ENCODE results near the gene BNC2.

BNC2 gene

DNA sequence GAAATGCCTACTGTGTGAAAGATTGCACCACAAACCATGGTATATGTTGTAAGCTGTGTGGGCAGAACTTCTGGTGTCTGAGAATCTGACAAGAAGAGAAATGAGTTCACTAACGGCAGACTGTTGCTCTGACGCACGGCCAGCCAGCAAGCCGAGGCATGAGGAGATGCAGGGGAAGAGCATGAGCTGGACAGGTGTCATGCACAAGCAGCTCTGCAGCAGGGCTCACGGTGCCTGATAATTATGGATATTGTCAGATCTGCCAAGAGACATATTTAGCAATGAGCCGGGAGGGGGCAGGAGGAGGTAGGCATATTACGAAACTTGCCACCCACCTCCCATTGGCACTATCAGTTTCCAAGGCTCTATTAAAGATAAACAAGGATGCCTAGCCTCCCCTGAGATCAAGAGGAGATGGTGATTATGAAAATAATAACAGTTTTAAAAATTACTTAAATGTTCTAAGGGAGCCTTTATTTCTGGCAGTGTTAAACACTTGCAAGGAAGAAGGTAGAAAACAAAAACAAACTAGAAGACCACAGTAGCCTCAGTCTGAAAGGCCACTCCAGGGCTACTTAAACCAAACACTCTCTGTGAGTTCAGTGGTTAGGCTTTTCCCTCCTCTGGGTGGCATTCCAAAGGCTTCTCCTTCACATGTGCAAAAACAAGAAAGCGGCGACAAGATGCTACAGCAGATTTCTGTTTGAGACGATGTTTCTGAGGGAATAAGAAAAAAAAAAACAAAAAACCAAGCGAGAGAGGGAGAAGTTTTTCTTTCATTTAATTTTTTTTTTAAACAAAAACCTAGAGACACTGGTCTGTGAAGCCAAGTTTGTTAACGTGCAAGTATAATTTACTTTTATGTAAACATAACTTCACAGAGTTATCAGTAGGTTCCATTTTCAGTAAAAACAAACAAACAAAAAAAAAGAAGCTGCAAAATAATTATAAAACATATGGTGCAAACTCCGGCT, 339.5 kb downstream of the BNC2 start:
- DNase-seq: no peak

DNA sequence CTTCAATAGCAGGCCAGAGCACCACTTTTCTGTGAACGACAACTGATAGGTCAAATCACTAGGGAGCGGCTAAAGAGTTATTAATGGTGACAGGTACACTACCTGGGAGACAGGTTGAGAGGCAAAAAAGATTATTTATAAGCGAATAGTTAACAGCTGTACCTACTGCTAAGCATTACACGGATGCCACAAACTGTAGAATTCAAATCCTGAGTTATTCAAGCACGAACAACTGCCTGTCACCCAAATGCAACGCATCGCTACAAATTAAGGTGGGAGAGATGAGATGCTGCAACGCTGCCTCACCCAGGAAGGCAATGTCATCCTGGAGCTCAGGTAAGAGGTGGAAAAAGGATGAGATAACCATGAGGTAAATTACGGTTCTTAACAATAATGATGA, 342.9 kb downstream of the BNC2 start:
- no peak for DNase-seq

DNA sequence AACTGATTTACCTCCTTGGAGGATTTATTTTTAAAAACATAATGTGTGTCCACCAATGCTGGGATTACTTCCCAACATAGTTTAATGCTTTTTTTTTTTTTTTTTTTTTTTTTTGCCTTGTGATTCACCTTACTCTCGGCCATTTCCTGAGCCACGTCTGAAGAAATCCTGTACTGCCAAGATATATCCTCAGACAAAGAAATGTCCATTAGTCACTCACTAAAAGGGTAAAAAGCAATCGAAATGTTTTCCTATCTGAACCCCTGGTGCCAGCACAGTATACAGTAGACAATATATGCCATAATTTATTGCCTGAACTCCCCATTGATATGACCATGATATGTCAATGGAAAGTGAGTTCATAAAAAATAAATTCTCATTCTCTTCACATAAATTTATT, 344.1 kb downstream of the BNC2 start:
- no peak for DNase-seq

DNA sequence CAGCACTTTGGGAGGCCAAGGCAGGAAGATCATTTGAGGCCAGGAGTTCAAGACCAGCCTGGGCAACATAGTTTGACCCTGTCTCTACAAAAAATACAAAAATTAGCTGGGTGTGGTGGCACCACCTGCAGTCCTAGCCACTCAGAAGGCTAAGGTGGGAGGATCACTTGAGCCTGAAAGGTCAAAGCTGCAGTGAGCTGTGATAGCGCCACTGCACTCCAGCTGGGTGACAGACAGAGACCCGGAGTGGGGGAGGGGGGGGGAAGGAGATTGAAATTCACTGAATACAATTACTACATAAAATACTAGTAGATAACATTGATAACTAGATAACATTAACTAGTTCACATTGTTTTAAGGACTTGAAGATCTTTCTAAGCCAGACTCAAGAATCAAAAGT, 345.6 kb downstream of the BNC2 start:
- no peak for DNase-seq

GRCh38 chr9:16524078-16524477, 346.4 kb downstream of the BNC2 start:
- DNase-seq: no peak

DNA sequence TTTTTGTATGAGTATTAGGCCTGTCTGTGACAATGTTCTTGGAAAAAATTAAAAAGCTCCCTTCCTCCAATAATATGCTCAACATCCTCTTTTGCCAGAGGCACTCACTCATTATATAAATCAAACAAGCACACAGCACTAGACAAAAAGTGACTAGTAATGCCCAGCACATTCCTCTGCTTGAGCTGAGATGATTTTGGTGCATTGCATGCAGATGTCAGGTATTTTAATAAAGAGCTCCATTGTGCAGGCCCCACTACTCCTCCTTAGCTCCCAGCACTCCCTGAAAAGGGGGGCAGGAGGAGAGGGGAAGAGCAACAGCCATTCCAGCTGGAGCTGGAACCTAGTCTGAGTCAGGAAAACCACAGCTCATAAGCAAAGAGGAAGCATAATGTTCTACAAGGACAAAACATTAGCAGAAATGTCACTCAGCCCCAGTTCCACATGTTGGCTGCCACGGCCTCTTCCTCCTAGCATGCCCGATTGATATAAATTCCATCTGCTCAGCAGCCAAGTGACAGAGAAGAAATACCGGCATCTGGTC, 348.5 kb downstream of the BNC2 start:
- no peak for DNase-seq

DNA sequence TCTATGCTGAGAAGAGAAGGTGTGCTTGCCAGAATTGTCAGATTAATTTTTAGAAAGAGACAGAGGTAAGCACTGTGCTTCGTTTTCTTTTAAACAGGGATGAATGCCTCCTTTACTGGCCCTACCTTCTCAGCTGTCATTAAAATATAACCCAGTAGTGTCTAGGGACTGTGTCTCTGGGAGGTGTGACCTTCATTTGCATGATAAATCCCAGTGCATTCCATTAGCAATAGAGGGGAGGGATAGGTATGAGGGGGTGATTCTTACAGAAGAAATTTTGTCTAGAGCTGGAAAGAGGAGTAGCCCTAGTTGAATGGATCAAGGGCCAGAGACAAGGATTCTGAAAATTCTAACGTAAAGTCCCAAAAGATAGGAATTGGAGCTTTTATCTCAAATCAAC, 351.5 kb downstream of the BNC2 start:
- DNase-seq: no peak

DNA sequence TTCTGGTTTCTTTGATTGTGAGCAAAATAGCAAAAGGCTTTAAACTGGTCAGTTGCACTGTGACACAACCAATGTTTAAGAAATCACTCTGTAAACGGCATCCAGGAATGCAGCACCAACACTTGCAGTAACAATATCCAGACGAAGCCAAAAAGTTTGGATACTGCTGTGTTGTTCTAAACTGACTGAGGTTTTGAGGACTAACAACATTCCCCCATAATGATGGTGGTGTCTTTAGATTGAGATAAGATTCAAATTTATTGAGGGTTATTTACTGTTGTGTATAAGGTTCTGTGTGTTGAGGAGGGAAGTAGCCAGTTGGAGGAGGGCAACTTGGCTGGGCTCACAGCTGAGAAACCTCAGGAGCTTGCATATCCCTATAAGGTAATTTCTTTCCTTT, 353.6 kb downstream of the BNC2 start:
- DNase-seq: no peak

- DNase-seq: no peak
These were observed 354.6 kb downstream of the BNC2 start for GRCh38 chr9:16515879-16516301.

GRCh38 chr9:16515207-16515606, 355.3 kb downstream of the BNC2 start:
- no peak for DNase-seq

GRCh38 chr9:16514131-16514530, 356.3 kb downstream of the BNC2 start:
- DNase-seq: no peak

GRCh38 chr9:16512281-16512680, 358.2 kb downstream of the BNC2 start:
- DNase-seq: no peak

DNA sequence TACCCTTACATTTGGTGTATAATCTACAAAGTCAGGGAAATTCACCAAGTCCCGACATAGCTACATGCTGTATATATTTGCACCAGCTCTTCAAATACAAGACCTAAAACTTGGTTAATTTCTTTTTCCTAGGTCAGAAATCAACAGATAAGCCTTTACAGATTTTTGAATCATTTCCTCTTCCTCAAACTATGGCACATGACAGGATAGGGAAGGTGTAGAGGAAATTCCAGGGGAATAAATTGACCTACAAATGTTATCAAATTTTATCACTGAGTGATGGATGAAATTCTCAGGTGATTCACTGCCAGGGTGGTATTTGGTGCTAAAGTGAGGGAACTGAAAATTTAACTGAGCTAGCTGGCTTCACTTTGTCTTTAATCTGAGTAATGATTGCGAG, 360.0 kb downstream of the BNC2 start:
- no peak for DNase-seq

DNA sequence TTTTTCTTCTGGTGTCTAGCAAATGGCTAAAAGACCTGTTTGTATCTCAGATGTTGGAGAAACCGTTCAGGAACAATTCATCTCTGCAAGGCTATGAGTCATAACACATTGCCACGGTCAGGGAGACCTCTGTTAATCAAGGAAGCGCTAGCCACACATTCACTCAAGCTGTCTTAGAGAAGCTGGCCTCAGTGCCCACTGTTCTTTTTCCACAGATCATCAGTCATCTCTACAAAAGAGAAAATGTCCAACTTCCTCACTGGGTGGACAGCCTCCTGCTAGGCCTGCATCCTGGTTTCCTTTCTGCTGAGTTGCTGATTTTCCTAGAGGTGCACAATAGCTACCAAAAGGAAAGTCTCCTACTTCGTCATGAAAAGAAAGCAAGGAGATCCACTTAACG, 360.5 kb downstream of the BNC2 start:
- DNase-seq: no peak

DNA sequence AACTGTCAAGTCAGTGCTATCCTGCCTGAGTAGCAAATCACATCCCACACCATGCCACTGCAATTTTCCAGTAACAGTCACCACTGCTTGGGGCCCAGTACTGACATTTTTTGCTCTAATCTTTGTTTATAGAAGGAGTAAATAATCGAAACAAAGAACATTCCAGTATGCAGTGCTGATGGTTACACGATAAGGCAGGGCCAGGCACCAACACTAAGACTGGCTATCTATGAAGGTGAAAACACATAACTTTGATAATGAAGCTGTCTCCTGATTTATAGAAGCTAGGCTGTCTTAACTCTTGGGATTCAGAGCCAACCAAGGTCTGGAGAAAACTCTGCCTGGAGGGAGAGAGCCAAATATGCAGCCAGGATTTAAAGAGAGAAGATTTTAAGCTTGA, 365.3 kb downstream of the BNC2 start:
- DNase-seq: no peak

- DNase-seq: no peak
These were observed 368.7 kb downstream of the BNC2 start for GRCh38 chr9:16501726-16502125.

GRCh38 chr9:16501141-16501540, 369.3 kb downstream of the BNC2 start:
- no peak for DNase-seq

DNA sequence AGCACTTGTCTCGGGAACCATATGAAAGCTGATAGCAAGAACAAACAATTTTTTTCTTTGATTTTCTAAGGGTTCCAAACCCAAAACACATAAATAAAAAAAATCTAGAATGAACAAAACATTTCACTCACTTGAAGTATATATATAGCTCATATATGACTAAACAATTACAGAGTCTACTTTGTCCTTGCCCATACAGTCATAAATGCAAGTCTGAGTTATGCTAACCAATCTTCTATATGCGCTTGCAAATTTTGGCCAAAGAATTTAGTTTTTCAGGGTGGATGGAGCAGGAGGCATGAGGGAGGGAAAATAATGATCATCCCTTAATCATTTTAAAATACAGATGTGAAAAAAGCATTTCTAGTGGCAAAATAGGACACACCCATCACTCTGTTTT, 370.1 kb downstream of the BNC2 start:
- DNase-seq: no peak

DNA sequence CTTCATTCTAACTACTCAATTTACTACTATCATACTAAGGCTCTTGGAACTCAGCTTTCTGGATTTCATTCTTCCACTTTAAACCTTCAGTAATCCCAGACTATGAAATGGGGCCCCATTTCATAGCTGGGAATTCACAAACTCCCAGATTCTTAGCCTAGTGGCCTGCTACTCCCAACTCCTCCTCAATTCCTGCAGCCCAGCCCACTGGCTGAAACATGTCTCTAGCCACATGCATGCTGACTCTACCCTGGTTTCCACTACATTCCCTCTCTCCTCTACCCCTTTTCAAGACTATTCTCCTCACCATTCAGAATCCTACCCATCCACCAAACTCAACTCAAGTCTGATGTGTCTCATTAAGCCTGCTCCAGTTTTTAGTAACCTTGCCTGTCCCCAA, 370.6 kb downstream of the BNC2 start:
- DNase-seq: no peak

GRCh38 chr9:16496908-16497307, 373.6 kb downstream of the BNC2 start:
- no peak for DNase-seq

DNA sequence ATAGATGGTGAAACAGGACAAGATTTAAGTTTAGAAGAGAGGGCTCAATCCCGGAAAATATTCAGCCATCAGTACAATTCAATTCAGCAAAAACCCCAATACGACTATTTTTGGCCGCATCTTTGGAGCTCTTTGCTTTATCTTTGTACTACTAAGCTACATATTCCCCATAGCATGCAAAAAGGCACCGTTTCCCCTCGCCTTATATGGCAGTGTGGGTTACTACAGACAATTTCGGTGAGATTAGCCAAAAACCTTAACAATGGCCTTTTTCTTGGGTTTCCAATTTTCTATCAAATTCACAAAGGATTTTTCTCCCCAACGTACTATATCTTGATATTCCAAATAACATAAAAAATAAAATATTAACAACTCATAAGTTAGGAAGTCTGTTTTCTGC, 382.6 kb downstream of the BNC2 start:
- DNase-seq: no peak

DNA sequence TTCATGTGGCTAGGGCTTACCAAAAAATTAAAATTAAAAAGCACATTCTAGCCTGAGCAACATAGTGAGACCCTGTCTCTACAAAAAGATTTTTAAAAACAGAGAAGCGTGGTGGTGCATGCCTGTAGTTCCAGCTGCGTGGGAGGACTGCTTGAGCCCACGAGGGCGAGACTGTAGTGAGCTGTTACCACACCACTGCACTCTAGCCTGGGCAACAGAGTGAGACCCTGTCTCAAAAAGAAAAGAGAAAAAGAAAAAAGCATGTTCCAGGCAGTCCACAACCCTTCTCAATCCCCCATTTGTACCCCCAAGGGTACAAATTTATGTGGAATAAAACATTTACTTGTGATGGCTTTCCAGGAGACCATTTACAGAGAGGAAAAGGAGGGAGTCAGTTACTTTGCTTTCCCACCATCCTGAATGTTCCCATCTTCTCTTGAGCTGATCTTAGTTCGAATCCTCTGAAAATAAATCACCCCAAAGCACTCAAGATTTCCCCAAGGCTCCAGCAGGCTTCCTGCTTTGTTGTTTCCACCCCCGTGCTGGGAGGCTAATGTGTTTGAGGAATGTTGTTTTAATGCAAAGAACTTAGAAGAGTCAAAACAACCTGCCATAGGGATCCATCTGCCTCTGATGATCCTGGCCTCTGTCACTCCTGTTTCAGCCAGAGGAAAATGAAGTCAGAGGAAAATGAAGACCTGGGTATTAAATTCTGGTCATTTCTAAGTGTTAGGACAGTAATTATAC, 384.7 kb downstream of the BNC2 start:
- no peak for DNase-seq

- no peak for DNase-seq
These were observed 385.3 kb downstream of the BNC2 start for GRCh38 chr9:16485160-16485559.

DNA sequence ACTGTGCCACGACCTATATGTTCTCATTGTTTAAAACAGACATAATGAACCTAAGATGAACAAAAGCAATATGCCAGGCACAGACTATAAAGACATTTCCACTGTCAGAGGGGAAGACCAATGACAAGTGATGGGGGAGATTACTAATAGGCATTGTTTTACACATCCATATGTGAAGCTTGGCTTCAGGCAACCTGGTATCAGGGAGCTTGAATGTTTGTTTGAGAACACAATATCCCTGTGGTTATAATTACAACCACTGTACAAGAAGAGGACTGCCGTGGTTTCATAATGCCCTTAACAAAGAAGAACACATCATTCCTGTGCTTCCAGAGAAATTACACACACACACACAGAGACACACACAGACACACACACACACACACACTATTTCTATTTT, 385.7 kb downstream of the BNC2 start:
- DNase-seq: no peak
